SK-N-MC (cell line): ENCODE measurements around the gene YKT6.

ENCODE experiments used
- EZH2 ChIP-seq: fragments of 200-600 bp; sonication (generic); IDR thresholded peaks from one replicate; pipeline ENCODE4 v1.6.1; 2017; ENCODE audit warnings: antibody characterized with exemption
- FOXP2 ChIP-seq: optimal IDR thresholded peaks from 2 replicates; pipeline ENCODE3; 2011; ENCODE audit warnings: mild to moderate bottlenecking, moderate library complexity; ENCODE audit not compliant: insufficient read depth; ENCODE audit errors: extremely low read length, control extremely low read depth
- POLR2AphosphoS5 ChIP-seq: IDR thresholded peaks from 2 replicates; pipeline ENCODE4 v1.6.1; 2012; ENCODE audit warnings: mild to moderate bottlenecking, low read depth, low read length, borderline replicate concordance

- TF ChIP-seq EZH2 (no peak), POLR2AphosphoS5 (no peak), FOXP2 (no peak)
These were observed 20.5 kb downstream of the YKT6 start for GRCh38 chr7:44221231-44221791.
